HG03159 (cell line): ENCODE measurements around the gene LRIG2.
"Not testable (repeated sequence)": the region's sequence is repeated elsewhere in the genome, so short reads cannot be mapped to it uniquely, and the experiment has no call there.

Experiments used
- ATAC-seq: cut with Tn5 transposase; IDR thresholded peaks from one replicate; pipeline ENCODE4 v1.9.1; 2021; ENCODE audit warnings: mild to moderate bottlenecking, moderate library complexity; ENCODE audit not compliant: unreplicated experiment

LRIG2 gene

GRCh38 chr1:113072757-113073478 is at the start of gene LRIG2:
TSS of gene LRIG2 (plus strand) at chr1:113073198. CDS start at chr1:113073407, 209 bp downstream.
- ATAC-seq, result peak; percentile 94

GRCh38 chr1:113023316-113023715 is 49.7 kb upstream of the LRIG2 start:
- ATAC-seq, result not testable (repeated sequence)

- no peak for ATAC-seq
These were observed 46.0 kb upstream of the LRIG2 start for GRCh38 chr1:113027007-113027406.

- no peak for ATAC-seq
These were observed 45.5 kb upstream of the LRIG2 start for GRCh38 chr1:113027449-113027848.

GRCh38 chr1:113029822-113030221 is 43.2 kb upstream of the LRIG2 start:
- ATAC-seq, result no peak

GRCh38 chr1:113031171-113031933 is 41.6 kb upstream of the LRIG2 start:
- ATAC-seq, result peak; percentile 76

GRCh38 chr1:113035086-113035485 is 37.9 kb upstream of the LRIG2 start:
- ATAC-seq, result no peak

- ATAC-seq, result peak; percentile 56
These were observed 36.2 kb upstream of the LRIG2 start for GRCh38 chr1:113036639-113037321.

- no peak for ATAC-seq
These were observed 33.0 kb upstream of the LRIG2 start for GRCh38 chr1:113040041-113040440.

GRCh38 chr1:113040718-113041412 is 32.1 kb upstream of the LRIG2 start:
- no peak for ATAC-seq

- ATAC-seq, result no peak
These were observed 31.3 kb upstream of the LRIG2 start for GRCh38 chr1:113041569-113042284.

GRCh38 chr1:113042285-113043143 is 30.5 kb upstream of the LRIG2 start:
- peak; percentile 88 for ATAC-seq

GRCh38 chr1:113043144-113043488 is 29.9 kb upstream of the LRIG2 start:
- not testable (repeated sequence) for ATAC-seq

GRCh38 chr1:113046569-113046968 is 26.4 kb upstream of the LRIG2 start:
- no peak for ATAC-seq

- no peak for ATAC-seq
These were observed 24.9 kb upstream of the LRIG2 start for GRCh38 chr1:113048064-113048463.

GRCh38 chr1:113053344-113054126 is 19.5 kb upstream of the LRIG2 start:
- ATAC-seq, result no peak

- ATAC-seq, result no peak
These were observed 17.4 kb upstream of the LRIG2 start for GRCh38 chr1:113055570-113055969.

GRCh38 chr1:113057006-113057405 is 16.0 kb upstream of the LRIG2 start:
- no peak for ATAC-seq
